ENCODE data around the gene SARDH. TPM values are rescaled to one million over a fixed set of nuclear protein-coding genes. Genes with fewer than 3 reads are reported as not detected.

Gene SARDH
- total RNA-seq, 4 donors from 2014 or later, result 0.62 to 2.3 (median 1.2) TPM; not detected in 1

GRCh38 chr9:133778336-133779013, 40.3 kb upstream of the SARDH start:
- WGBS, 2 donors (ENCODE audit: low coverage in 1 of 2), result 90% methylated on average over 10 of the region's 20 CpGs; no CpG with 5 or more reads in 1 of the 2 donors
- H3K27me3 ChIP-seq, result no peaks in the 10 kb centered on the region

GRCh38 chr9:133777871-133778270, 39.7 kb upstream of the SARDH start:
- H3K4me1 ChIP-seq, result peaks cover 0 to 10% (median 0%) of the 10 kb centered on the region in 3 donors
- no peak overlapping the region for H3K27ac ChIP-seq
- TF ChIP-seq EP300 (IDR thresholded peaks at IDR 0.05), result no peak
- TF ChIP-seq POLR2AphosphoS5 (IDR thresholded peaks at IDR 0.05), result no peak
- TF ChIP-seq POLR2A (IDR thresholded peaks at IDR 0.05), result no peak
- no peak for TF ChIP-seq CTCF (IDR thresholded peaks at IDR 0.05)
- H3K36me3 ChIP-seq, result peaks cover 0 to 87% of the 10 kb centered on the region in 2 donors
- no peak for ATAC-seq
- H3K9me3 ChIP-seq, result peaks cover 0 to 10% (median 0%) of the 10 kb centered on the region in 3 donors
- WGBS, 2 donors (ENCODE audit: low coverage in 1 of 2), result no CpG with 5 or more reads among the region's 14 CpGs
- no peak overlapping the region for H3K4me3 ChIP-seq
- H3K27me3 ChIP-seq, result no peaks in the 10 kb centered on the region

More at GRCh38 chr9:133778336-133779013, 40.3 kb upstream of the SARDH start:
- no peak overlapping the region for H3K4me3 ChIP-seq
- H3K27ac ChIP-seq, result no peak overlapping the region
- TF ChIP-seq EP300 (IDR thresholded peaks at IDR 0.05) (no peak), POLR2AphosphoS5 (IDR thresholded peaks at IDR 0.05) (no peak), POLR2A (IDR thresholded peaks at IDR 0.05) (no peak), CTCF (IDR thresholded peaks at IDR 0.05) (no peak)
- H3K4me1 ChIP-seq, result peaks cover 0 to 10% (median 0%) of the 10 kb centered on the region in 3 donors
- H3K9me3 ChIP-seq, result peaks cover 0 to 10% (median 0%) of the 10 kb centered on the region in 3 donors
- H3K36me3 ChIP-seq, result peaks cover 0 to 87% of the 10 kb centered on the region in 2 donors
- ATAC-seq, result no peak

GRCh38 chr9:133777068-133777791, 39.1 kb upstream of the SARDH start:
- peaks cover 0 to 90% of the 10 kb centered on the region in 2 donors for H3K36me3 ChIP-seq
- peaks cover 0 to 10% (median 0%) of the 10 kb centered on the region in 3 donors for H3K9me3 ChIP-seq
- H3K27me3 ChIP-seq, result no peaks in the 10 kb centered on the region
- WGBS, 2 donors (ENCODE audit: low coverage in 1 of 2), result 8% methylated on average over 2 of the region's 15 CpGs; no CpG with 5 or more reads in 1 of the 2 donors
- ATAC-seq, result no peak
- no peak overlapping the region for H3K27ac ChIP-seq
- no peak overlapping the region for H3K4me3 ChIP-seq
- TF ChIP-seq CTCF (IDR thresholded peaks at IDR 0.05) (no peak), EP300 (IDR thresholded peaks at IDR 0.05) (no peak), POLR2A (IDR thresholded peaks at IDR 0.05) (no peak), POLR2AphosphoS5 (IDR thresholded peaks at IDR 0.05) (no peak)
- H3K4me1 ChIP-seq, result peaks cover 0 to 10% (median 0%) of the 10 kb centered on the region in 3 donors

- WGBS, 2 donors (ENCODE audit: low coverage in 1 of 2), result no CpG with 5 or more reads among the region's 27 CpGs
- no peak for ATAC-seq
- TF ChIP-seq POLR2AphosphoS5 (IDR thresholded peaks at IDR 0.05) (no peak), EP300 (IDR thresholded peaks at IDR 0.05) (no peak), CTCF (IDR thresholded peaks at IDR 0.05) (no peak), POLR2A (IDR thresholded peaks at IDR 0.05) (no peak)
Observed at GRCh38 chr9:133775951-133776905, 38.1 kb upstream of the SARDH start.

More at GRCh38 chr9:133775951-133776905, 38.1 kb upstream of the SARDH start:
- Histone ChIP-seq H3K36me3 (peaks cover 0 to 100% of the 10 kb centered on the region in 2 donors), H3K27ac (no peak overlapping the region), H3K4me3 (no peak overlapping the region), H3K27me3 (no peaks in the 10 kb centered on the region), H3K9me3 (peaks cover 0 to 10% (median 0%) of the 10 kb centered on the region in 3 donors), H3K4me1 (peaks cover 0 to 10% (median 0%) of the 10 kb centered on the region in 3 donors)
